ENCODE measurements around the gene STMN3.

DNA sequence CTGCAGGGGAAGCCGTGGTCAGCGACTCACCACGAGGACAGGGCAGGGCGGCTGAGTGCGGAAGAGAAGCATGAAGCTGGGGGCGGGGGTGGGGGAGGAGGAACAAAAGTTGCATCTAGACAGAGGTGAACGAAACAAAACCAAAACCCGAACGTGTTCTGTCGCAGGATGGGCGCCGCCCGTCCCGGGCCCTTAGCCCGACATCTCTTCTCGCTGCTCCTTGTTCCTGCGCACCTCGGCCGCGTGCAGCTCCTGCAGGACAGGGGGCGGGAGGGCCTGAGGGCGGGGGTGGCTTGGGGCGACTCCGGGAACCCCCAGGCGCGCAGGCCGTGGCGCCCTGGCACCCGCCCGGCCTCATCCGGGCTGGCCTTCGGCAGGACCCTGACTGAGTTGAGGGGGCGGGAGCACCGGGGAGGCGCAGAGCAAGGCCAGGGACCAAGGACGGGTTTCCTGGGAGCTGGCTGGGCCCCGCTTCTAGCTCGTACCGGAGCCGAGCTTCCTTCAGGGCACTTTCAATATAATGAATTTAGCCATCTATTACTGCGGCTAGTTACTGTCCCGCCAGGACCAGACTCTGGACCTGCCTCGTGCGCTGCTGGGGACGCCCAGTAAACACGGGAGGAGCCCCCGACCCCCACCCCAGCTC, 12.0 kb downstream of the STMN3 start:
- TF ChIP-seq EZH2 (IDR thresholded peaks at IDR 0.05) (no peak), POLR2AphosphoS5 (IDR thresholded peaks at IDR 0.05; ENCODE audit: borderline replicate concordance, low read depth, low read length) (no peak), FOXP2 (optimal IDR thresholded peaks at IDR 0.05; ENCODE audit: control extremely low read depth, extremely low read length, insufficient read depth) (no peak)

Measured in SK-N-MC (cell line).